ENCODE data around the gene ACAA2. TPM values are rescaled to one million over a fixed set of nuclear protein-coding genes. Genes with fewer than 3 reads are reported as not detected.
"Not testable (repeated sequence)": the region's sequence is repeated elsewhere in the genome, so short reads cannot be mapped to it uniquely, and the experiment has no call there.

Gene ACAA2
- total and polyA plus RNA-seq, 10 donors: 20.9 to 44.0 (median 34.0) TPM

DNA sequence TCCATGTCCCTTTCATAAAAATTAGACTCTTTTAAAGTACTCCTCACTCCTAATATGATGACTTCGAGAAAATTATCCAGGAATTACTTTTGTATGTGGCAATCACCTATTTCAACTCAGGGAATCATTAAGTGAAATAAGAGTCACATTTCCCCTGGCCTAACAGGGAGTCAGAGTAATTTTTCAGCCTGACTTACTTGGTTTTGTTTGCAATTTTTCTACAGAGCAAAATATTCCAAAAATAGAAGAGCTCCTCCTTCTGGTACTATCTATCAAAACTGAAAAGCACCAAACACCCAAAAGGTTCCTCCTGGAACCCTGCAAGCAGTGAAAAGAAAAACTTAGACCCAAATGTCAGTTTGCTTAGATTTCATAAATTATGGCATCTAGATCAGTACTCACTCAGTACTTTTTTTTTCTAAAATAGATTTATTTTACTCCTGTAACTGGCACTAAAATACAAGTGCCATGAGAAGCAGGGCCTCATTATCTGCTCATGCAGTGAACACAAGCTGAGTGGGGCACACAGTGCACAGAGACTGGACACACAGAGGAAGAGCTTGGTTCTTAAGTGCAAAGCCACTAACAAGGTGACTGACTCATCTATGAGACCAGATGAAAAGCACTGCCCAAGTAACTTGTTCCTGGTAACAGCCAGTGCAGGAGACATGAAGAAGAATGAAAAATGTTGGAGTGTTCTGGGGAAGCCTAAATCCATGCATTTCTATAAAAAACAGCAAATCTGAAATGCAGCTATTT is 28.7 kb downstream of the ACAA2 start:
- H3K27me3 ChIP-seq (replicated peaks in 1 of 7): no peaks in the 10 kb centered on the region
- peak overlapping the region in 1 of 8 donors; percentile 36 for H3K27ac ChIP-seq
- TF ChIP-seq, protein P1, sequence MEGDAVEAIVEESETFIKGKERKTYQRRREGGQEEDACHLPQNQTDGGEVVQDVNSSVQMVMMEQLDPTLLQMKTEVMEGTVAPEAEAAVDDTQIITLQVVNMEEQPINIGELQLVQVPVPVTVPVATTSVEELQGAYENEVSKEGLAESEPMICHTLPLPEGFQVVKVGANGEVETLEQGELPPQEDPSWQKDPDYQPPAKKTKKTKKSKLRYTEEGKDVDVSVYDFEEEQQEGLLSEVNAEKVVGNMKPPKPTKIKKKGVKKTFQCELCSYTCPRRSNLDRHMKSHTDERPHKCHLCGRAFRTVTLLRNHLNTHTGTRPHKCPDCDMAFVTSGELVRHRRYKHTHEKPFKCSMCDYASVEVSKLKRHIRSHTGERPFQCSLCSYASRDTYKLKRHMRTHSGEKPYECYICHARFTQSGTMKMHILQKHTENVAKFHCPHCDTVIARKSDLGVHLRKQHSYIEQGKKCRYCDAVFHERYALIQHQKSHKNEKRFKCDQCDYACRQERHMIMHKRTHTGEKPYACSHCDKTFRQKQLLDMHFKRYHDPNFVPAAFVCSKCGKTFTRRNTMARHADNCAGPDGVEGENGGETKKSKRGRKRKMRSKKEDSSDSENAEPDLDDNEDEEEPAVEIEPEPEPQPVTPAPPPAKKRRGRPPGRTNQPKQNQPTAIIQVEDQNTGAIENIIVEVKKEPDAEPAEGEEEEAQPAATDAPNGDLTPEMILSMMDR (IDR thresholded peaks at IDR 0.05 in 8 of 11, conservative IDR thresholded peaks at IDR 0.05 in 3 of 11): peak in 1 of 11 experiments; percentile 16
- TF ChIP-seq POLR2A (IDR thresholded peaks at IDR 0.05): no peak
- WGBS, 5 donors: 78 to 91% (median 87%) methylated on average over 1 of the region's 1 CpG
- H3K4me1 ChIP-seq: peaks cover 0 to 51% (median 6%) of the 10 kb centered on the region in 6 donors
- H3K36me3 ChIP-seq: peaks cover 0 to 98% (median 37%) of the 10 kb centered on the region in 6 donors
- intact Hi-C loops (cut with DNase I; ENCODE audit: low total_unique reads): no loop called here
- no peak for DNase-seq
- no peak overlapping the region for H3K4me3 ChIP-seq
- no peaks in the 10 kb centered on the region for H3K9me3 ChIP-seq

DNA sequence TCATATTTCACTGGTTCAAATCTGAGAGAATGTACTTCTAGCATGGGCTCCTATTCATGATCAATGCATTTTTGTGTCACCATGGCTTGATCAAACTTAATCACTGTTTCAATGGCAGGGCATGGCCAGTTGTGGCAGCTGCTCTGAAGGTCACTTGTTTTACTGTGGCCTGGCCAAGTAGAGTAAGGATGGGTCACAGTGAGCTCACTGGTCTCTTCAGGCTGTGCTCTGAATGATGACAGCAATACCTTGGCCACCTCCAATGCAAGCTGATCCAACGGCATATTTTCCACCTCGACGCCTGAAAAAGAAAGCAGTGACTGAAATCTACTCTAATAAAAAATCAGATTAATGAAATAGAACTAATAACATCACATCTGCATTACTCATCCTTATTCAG is 29.7 kb downstream of the ACAA2 start:
- intact Hi-C loops (cut with DNase I; ENCODE audit: low total_unique reads); H3K9me3 ChIP-seq; H3K27me3 ChIP-seq (replicated peaks in 1 of 7); H3K27ac ChIP-seq; DNase-seq; H3K4me3 ChIP-seq: not testable (repeated sequence)
- Histone ChIP-seq H3K36me3 (peaks cover 0 to 98% (median 37%) of the 10 kb centered on the region in 6 donors), H3K4me1 (peaks cover 0 to 42% (median 3%) of the 10 kb centered on the region in 6 donors)
- 92 to 100% (median 95%) methylated on average over 3 of the region's 3 CpGs for WGBS, 5 donors

DNA sequence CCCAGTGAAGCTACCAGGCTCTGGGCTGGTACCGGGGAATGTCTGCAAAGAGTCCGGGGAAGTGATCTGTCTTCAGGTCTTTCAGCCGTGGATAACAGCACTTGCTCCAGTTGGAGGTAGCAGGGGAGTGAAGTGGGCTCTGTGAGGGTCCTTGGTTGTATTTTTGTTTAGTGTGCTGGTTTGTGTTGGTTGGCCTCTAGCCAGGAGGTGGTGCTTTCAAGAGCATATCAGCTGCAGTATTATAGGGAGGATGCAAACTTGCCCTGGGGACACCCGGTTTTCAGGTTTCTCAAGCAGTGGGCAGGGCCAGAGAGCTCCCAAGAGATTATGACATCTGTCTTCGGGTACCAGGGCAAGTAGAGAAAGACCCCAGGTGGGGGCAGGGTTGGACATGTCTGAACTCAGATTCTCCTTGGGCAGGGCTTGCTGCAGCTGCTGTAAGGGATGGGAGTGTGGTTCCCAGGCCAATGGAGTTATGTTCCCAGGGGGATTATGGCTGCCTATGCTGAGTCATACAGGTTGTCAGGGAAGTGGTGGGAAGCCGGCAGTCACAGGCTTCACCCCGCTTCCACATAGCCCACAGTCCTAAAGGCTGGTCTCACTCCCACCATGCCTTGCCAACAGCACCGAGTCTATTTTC is 34.4 kb downstream of the ACAA2 start:
- no peak overlapping the region for H3K4me3 ChIP-seq
- no peak overlapping the region for H3K27ac ChIP-seq
- intact Hi-C loops (cut with DNase I; ENCODE audit: low total_unique reads): no loop called here
- H3K9me3 ChIP-seq: peaks cover 0 to 28% (median 23%) of the 10 kb centered on the region in 8 donors
- DNase-seq: no peak
- H3K27me3 ChIP-seq (replicated peaks in 1 of 7): no peaks in the 10 kb centered on the region
- H3K4me1 ChIP-seq: peaks cover 0 to under 1% (median 0%) of the 10 kb centered on the region in 6 donors
- peaks cover 0 to 54% (median 25%) of the 10 kb centered on the region in 6 donors for H3K36me3 ChIP-seq
- WGBS, 5 donors: 77 to 89% (median 81%) methylated on average over 6 to 8 of the region's 8 CpGs
- TF ChIP-seq POLR2AphosphoS5 (IDR thresholded peaks at IDR 0.05): no peak
- TF ChIP-seq POLR2A (IDR thresholded peaks at IDR 0.05): no peak
- TF ChIP-seq, protein P1 (IDR thresholded peaks at IDR 0.05 in 8 of 11, conservative IDR thresholded peaks at IDR 0.05 in 3 of 11): no peak

DNA sequence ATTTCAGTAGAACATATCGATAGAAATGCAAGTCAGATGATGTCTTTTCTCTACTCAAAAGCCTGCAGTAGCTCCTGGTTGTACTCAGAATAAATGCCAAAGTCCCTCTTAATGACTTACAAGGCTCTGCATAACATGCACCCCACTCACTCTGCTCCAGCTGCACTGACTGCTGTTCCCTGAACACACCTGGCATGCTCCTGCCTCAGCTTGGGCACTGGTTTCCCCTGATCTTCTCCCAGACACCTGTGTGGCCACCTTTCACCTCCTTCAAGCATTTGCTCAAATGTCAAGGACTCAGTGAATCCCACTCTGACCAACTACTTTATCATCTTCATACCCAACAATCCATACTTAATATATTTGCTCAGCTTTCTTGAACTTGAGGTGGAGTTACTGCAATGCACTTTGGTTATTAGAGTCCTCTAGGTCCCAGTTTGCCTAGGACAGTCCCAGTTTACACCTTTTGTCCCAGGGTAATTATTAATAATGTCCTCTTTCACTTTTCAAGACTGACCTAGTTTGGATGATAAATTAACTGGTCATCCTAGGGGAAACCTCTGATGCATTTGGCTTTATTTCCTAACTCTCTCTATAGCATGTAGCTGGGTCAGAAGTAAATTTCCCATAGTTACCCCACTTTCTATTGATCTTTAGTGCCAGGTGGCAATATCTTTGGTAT is 44.1 kb downstream of the ACAA2 start:
- DNase-seq: no peak
- Histone ChIP-seq H3K27me3 (replicated peaks in 1 of 7) (no peaks in the 10 kb centered on the region), H3K9me3 (no peaks in the 10 kb centered on the region), H3K36me3 (no peaks in the 10 kb centered on the region), H3K27ac (no peak overlapping the region), H3K4me3 (no peak overlapping the region), H3K4me1 (no peaks in the 10 kb centered on the region)
- TF ChIP-seq, protein P1 (IDR thresholded peaks at IDR 0.05 in 8 of 11, conservative IDR thresholded peaks at IDR 0.05 in 3 of 11): no peak
- TF ChIP-seq POLR2A (IDR thresholded peaks at IDR 0.05): no peak
- TF ChIP-seq POLR2AphosphoS5 (IDR thresholded peaks at IDR 0.05): no peak
- 68 to 85% (median 82%) methylated on average over 1 of the region's 1 CpG for WGBS, 5 donors
- intact Hi-C loops (cut with DNase I; ENCODE audit: low total_unique reads): no loop called here
